ENCODE data around the gene SON.

GRCh38 chr21:33578214-33578613 lies 35.4 kb downstream of the SON start:
- TF ChIP-seq GATA2 (IDR thresholded peaks at IDR 0.05; ENCODE audit: low read depth, low read length): no peak
- TF ChIP-seq GATA3 (IDR thresholded peaks at IDR 0.05; ENCODE audit: low read depth, low read length): no peak

All from SH-SY5Y (cell line).